Measurements from ENCODE around the gene SPATA32. TPM values are rescaled to one million over a fixed set of nuclear protein-coding genes. Genes with fewer than 3 reads are reported as not detected.
A peak's percentile ranks its signal among the peaks of the same experiment; 100 is the strongest.

SPATA32 gene
- total RNA-seq, 2 donors from 2014 or later: not detected

DNA sequence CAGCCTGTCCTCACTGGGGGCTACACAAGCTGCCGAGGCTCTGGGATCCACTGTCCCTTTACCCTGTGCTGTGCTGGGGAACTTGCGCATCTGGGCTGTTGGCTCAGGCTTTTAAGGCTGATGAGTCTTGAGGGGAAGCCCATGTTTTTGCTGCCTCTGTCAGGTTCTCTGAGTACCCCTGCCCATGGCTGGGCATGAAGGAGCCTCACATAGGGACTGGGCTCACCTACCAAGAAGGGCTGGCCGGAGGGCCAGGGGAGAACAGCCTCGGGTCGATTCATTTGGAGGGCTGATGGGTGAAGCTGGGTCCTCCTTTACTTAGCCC is 25.6 kb downstream of the SPATA32 start:
- DNase-seq (no peak), ATAC-seq (no peak)
- intact Hi-C loops (cut with DNase I): no loop called here

GRCh38 chr17:45235416-45236281 is 26.2 kb downstream of the SPATA32 start:
- ATAC-seq: peak; percentile 39 to 53
- intact Hi-C loops (cut with DNase I): no loop called here
- peak; percentile 86 for DNase-seq

DNA sequence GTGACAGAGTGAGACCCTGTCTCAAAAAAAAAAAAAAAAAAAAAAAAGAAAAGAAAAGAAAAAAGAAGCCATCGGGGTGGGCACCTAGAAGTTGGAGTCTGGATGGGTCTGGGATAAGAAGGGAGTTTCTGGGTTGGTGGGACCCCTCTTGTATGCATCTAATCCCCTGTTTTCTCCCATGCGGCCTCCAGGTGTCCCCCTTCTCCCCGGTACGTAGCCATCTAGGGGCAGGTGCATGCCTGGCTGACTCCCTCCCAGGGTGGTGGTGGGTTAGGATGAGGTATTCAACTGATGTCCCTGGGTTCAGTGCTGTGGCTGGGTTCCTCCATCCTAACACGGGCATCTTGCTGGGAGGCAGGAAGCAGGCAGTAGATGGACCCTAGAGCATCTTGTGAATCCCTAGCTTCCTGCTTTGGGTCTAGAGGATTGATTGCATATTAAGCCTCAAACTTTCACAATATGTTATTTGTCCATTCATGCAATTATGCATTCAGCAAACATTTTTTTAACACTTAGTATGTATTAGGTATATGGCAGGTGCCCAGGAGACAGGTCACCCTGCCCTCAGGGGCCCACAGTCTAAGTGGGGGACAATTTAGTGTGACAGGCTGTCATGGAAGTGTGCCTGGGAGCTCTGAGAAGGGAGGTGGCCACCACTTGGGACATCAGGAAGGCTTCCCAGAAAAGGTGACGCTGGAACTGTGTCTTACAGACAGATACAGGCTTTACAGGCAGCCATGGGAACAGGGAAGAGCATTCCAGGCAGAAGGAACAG is 27.1 kb downstream of the SPATA32 start:
- intact Hi-C loops (cut with DNase I): no loop called here
- DNase-seq: no peak
- ATAC-seq: no peak

DNA sequence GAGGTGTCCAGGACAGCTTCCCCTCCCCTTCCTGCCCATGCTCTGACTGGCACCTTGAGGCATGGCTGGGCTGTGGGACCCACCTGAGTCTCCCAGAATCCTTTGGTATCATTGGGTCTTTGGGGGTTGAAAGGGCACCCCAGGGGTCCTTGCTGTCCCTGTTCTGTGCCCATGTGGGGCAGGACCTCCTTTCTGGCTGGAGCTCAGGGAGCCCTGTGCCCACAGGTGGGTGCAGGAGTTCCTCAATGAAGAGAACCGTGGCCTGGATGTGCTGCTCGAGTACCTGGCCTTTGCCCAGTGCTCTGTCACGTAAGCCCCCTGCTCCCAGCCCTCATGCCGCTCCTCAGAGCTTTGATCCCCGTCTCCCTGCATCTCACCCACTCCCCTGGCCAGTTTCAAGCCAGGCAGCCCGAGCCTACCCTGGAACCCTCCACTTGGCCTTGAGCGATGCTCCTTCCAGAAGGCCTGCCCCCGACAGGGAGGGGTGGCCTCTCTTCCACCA is 28.4 kb downstream of the SPATA32 start:
- ATAC-seq (no peak), DNase-seq (no peak)
- intact Hi-C loops (cut with DNase I): no loop called here

- no peak for DNase-seq
- intact Hi-C loops (cut with DNase I): no loop called here
- no peak for ATAC-seq
These were observed 29.1 kb downstream of the SPATA32 start for GRCh38 chr17:45232514-45233422.

DNA sequence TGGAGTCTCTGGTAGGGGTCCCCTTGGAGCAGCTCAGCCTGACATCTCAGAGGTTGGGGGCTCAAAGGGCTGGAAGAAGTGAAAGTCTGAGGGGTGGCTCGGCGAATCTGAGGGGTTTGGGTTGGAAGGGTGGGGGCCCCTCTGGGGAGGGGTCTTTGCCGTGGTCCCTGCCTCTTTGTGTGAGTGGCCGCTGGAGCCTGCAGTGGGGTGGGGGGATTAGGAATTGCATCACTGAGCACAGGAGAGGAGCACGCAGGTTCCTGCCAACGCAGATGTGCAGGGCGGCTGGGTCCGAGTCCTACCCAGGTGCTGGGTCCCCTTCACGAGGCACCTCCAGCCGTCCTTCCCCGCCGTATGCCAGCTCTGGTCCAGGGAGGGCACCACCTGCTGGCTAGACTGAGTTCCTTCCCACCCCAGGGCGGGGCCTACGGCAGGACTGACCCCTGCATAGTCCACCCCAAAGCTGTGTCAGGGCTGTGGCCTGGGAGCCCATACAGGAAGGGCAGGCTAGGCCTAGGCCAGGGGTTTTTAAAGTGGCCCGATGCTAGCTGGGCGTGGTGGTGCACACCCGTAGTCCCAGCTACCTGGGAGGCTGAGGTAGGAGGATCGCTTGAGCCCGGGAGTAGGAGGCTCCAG is 30.3 kb downstream of the SPATA32 start:
- DNase-seq (no peak), ATAC-seq (no peak)
- intact Hi-C loops (cut with DNase I): no loop called here

DNA sequence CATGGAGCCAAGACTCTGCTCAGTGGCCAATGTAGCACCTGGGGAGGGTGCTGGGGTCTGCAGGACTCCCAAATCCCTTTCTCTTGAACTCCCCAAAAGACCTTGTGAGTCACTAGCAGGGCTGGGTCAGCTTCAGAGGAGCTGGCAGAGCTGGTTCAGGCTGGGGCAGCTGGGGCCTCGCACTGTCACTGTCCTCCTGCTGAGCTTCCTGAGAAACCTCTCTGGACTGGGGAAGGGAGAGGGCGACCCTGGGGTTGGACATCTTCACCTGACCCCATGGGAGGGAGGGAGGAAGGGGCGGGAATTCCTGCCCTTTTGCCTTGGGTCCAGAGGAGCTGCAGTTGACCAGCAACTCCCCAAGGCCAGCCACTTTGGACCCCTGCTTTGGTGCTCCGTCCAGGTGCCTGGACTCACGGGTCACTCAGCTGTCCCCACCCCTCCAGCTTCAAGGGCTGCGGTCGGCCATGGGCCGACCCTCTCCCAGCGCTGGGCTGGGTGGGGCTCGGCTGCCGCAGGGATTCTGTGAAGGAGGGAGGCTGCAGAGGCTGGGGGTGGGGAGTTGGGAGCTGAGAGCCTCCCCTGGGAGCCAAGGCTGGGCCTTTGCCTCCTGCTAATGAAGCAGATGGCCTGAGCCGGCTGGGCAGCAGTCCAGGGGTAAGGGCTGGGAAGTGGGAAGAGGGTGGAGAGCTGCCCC is 31.0 kb downstream of the SPATA32 start:
- intact Hi-C loops (cut with DNase I): no loop called here
- ATAC-seq (no peak), DNase-seq (no peak)

DNA sequence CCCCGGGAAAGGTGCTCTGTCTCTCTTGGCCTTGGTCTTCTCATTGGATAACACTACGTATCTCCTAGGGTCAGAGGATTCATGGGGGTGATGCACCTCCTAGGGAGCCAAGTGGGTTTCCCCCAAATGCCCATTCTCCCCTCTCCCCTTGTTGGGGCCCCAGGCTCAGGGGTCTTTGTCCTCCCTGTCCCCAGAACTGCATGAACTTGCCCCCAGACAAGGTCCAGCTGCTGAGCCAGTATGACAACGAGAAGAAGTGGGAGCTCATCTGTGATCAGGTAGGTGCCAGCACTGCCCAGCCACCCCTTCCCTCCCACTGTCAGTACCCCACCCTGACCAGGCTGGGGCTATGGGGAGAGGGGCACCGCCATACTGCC is 31.5 kb downstream of the SPATA32 start:
- ATAC-seq: no peak
- no peak for DNase-seq
- intact Hi-C loops (cut with DNase I): no loop called here

GRCh38 chr17:45229681-45230409 is 32.0 kb downstream of the SPATA32 start:
- intact Hi-C loops (cut with DNase I): no loop called here
- DNase-seq: no peak
- no peak for ATAC-seq

- intact Hi-C loops (cut with DNase I): no loop called here
- ATAC-seq (peak; percentile 80 to 81), DNase-seq (peak; percentile 88)
These were observed 32.9 kb downstream of the SPATA32 start for GRCh38 chr17:45228763-45229539.

- ATAC-seq (no peak), DNase-seq (no peak)
- intact Hi-C loops (cut with DNase I): no loop called here
These were observed 33.8 kb downstream of the SPATA32 start for GRCh38 chr17:45227926-45228762.

DNA sequence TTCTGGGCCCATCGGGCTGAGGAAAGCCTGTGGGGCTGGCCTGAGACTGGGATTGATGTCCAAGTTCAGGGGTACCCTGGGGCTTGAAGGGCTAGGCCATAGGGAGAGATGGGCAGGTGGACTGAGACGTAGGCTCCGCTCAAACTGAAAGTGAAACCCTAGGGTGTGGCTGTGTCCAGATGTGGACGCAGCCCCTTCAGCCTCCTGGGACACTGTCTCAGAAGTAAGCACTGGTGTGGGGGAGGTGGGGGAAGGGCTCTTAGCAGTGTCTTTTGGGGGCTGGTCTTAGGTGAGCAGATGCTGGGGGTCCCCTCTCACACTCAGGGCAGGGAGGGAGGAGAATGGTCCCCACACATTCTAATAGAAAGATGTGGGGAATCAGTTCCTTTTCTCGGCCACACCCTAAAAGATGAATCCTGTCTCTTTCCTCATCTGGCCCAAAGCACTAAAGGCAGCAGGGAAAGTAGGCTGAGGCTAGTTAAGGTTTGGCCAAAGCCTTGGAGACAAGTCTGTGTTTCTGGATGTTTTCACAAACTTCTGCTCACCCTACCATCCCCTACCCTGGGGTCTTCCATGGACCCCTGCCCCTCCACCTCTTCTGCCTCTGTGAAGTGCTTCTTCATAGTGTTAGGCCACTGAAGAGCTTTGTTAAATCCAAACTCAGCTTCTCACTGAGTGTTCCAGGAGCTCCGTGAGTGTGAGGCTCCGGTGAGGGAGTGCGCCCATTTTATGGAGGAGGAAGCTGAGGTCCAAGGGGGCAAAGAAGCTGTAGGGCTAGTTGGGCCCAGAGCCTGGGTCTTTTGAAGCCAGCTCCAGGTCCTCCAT is 34.6 kb downstream of the SPATA32 start:
- no peak for ATAC-seq
- no peak for DNase-seq
- intact Hi-C loops (cut with DNase I): no loop called here

DNA sequence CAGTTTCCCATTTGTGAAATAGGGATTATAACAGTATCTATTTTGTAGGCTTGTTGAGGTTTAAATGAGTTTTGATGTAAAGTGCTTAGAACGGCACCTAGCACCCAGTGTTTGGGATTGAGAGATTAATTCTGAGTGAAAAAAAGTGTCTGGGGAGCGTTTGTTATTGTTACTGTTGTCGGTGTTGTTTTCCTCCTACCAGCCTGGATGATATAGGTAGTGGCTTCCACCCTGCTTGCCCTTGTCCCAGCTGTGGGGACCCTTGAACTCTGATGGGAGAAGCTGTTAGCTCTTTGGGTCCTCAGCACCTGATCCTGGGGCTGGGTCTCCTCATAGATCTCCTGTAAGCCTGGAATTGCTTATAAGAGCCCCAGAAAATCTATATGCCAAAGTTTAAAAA is 35.3 kb downstream of the SPATA32 start:
- DNase-seq: no peak
- intact Hi-C loops (cut with DNase I): no loop called here

DNA sequence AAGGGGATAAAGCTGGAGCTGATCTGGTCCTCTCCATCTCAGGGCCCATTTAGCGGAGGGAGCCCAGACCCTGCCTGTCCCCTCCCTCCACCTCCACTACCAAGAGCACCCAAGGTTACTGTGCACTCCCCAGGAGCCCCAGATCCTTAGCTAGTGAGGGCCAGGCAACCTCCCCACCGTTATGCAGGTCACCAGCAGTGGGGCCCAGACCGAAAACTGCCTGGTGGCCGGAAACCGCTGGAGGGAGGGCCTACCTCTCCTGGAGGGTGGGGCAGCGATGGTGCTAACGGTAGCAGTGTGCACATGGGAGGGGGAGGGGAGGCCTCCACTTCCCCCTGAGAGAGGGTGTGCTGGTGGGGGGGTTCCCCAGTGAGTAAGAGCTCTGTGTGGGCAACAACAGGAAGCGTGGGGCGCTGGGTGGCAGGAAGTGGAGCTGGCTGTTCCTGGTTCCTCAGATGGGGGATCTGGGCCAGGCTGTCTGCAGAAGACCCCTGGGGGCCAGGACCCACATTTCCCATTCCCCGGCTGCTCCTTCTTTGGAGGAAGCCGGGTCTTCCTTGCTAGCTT is 35.8 kb downstream of the SPATA32 start:
- intact Hi-C loops (cut with DNase I): no loop called here
- DNase-seq (peak; percentile 83), ATAC-seq (peak; percentile 35 to 54)

More for the DNA sequence above, 35.3 kb downstream of the SPATA32 start:
- ATAC-seq: no peak

Data from left cardiac atrium (tissue), 4 donors.